Glutamatergic neuron (in vitro differentiated cells): ENCODE measurements around the gene GHRH. TPM values are rescaled to one million over a fixed set of nuclear protein-coding genes. Genes with fewer than 3 reads are reported as not detected.

ENCODE experiments used
- DNase-seq: peaks from one replicate; pipeline ENCODE4 v3.0.0; 2022
- H3K27ac Mint-ChIP-seq: one replicate; pipeline ENCODE4 v1.8.0; 2020; ENCODE audit warnings: mild to moderate bottlenecking, mixed read lengths, inconsistent platforms; ENCODE audit not compliant: unreplicated experiment
- H3K27me3 Mint-ChIP-seq: one replicate; pipeline ENCODE4 v1.8.0; 2020; ENCODE audit warnings: mild to moderate bottlenecking, moderate library complexity, mixed read lengths, inconsistent platforms; ENCODE audit not compliant: unreplicated experiment
- H3K36me3 Mint-ChIP-seq: one replicate; pipeline ENCODE4 v1.8.0; 2020; ENCODE audit warnings: mild to moderate bottlenecking, mixed read lengths, inconsistent platforms; ENCODE audit not compliant: unreplicated experiment
- H3K4me1 Mint-ChIP-seq: one replicate; pipeline ENCODE4 v1.8.0; 2020; ENCODE audit warnings: mild to moderate bottlenecking, low read depth, mixed read lengths, inconsistent platforms; ENCODE audit not compliant: unreplicated experiment
- H3K4me3 Mint-ChIP-seq: one replicate; pipeline ENCODE4 v1.8.0; 2020; ENCODE audit warnings: mild to moderate bottlenecking, mixed read lengths, inconsistent platforms; ENCODE audit not compliant: unreplicated experiment
- H3K9me3 Mint-ChIP-seq: one replicate; pipeline ENCODE4 v1.8.0; 2020; ENCODE audit warnings: mild to moderate bottlenecking, moderate library complexity, mixed read lengths, inconsistent platforms; ENCODE audit not compliant: unreplicated experiment
- CTCF ChIP-seq: fragments of 200-600 bp; sonication (generic); IDR thresholded peaks from one replicate; pipeline ENCODE4 v1.5.0; 2021; ENCODE audit not compliant: partially characterized antibody, unreplicated experiment
- total RNA-seq: library from RNA; stranded (reverse); fragmentation: NEBNext Ultra II Directional; extraction: Animal tissue kit (Norgen Biotek cat#: 25700); gene quantifications from one replicate; pipeline ENCODE4 v1.2.1, GENCODE V29; 2021; ENCODE audit not compliant: unreplicated experiment

The GHRH gene
- total RNA-seq, 1 donor from 2014 or later: not detected

- no peak for TF ChIP-seq CTCF
- H3K4me3 Mint-ChIP-seq: no peak overlapping the region
- no peak overlapping the region for H3K27ac Mint-ChIP-seq
- H3K9me3 Mint-ChIP-seq: peaks cover 6% of the 10 kb centered on the region
- peaks cover 5% of the 10 kb centered on the region for H3K27me3 Mint-ChIP-seq
- no peak for DNase-seq
- H3K4me1 Mint-ChIP-seq: no peaks in the 10 kb centered on the region
- no peaks in the 10 kb centered on the region for H3K36me3 Mint-ChIP-seq
Measured at GRCh38 chr20:37284691-37285161, 23.1 kb upstream of the GHRH start.

GRCh38 chr20:37283530-37284195, 22.0 kb upstream of the GHRH start:
- no peaks in the 10 kb centered on the region for H3K36me3 Mint-ChIP-seq
- H3K4me3 Mint-ChIP-seq: no peak overlapping the region
- DNase-seq: no peak
- TF ChIP-seq CTCF: no peak
- H3K9me3 Mint-ChIP-seq: peaks cover 3% of the 10 kb centered on the region
- H3K27ac Mint-ChIP-seq: no peak overlapping the region
- H3K27me3 Mint-ChIP-seq: peaks cover 2% of the 10 kb centered on the region
- H3K4me1 Mint-ChIP-seq: no peaks in the 10 kb centered on the region

- H3K27ac Mint-ChIP-seq: no peak overlapping the region
- no peak overlapping the region for H3K4me3 Mint-ChIP-seq
- no peak for TF ChIP-seq CTCF
- peaks cover 2% of the 10 kb centered on the region for H3K9me3 Mint-ChIP-seq
- no peaks in the 10 kb centered on the region for H3K4me1 Mint-ChIP-seq
- peaks cover 2% of the 10 kb centered on the region for H3K27me3 Mint-ChIP-seq
- no peaks in the 10 kb centered on the region for H3K36me3 Mint-ChIP-seq
- no peak for DNase-seq
Measured at GRCh38 chr20:37282556-37282955, 20.9 kb upstream of the GHRH start.

- peaks cover 8% of the 10 kb centered on the region for H3K9me3 Mint-ChIP-seq
- H3K27me3 Mint-ChIP-seq: peaks cover 6% of the 10 kb centered on the region
- peaks cover 9% of the 10 kb centered on the region for H3K4me1 Mint-ChIP-seq
- H3K27ac Mint-ChIP-seq: no peak overlapping the region
- no peak for DNase-seq
- H3K4me3 Mint-ChIP-seq: no peak overlapping the region
- no peaks in the 10 kb centered on the region for H3K36me3 Mint-ChIP-seq
- TF ChIP-seq CTCF: no peak
Measured at GRCh38 chr20:37280403-37280802, 18.8 kb upstream of the GHRH start.

- H3K4me1 Mint-ChIP-seq: peaks cover 9% of the 10 kb centered on the region
- H3K9me3 Mint-ChIP-seq: peaks cover 8% of the 10 kb centered on the region
- no peaks in the 10 kb centered on the region for H3K36me3 Mint-ChIP-seq
- H3K27me3 Mint-ChIP-seq: peaks cover 6% of the 10 kb centered on the region
- no peak overlapping the region for H3K4me3 Mint-ChIP-seq
- TF ChIP-seq CTCF: no peak
- DNase-seq: no peak
- no peak overlapping the region for H3K27ac Mint-ChIP-seq
Measured at GRCh38 chr20:37279820-37280219, 18.2 kb upstream of the GHRH start.
